Measurements from ENCODE around the gene NUCKS1.

NUCKS1 gene

DNA sequence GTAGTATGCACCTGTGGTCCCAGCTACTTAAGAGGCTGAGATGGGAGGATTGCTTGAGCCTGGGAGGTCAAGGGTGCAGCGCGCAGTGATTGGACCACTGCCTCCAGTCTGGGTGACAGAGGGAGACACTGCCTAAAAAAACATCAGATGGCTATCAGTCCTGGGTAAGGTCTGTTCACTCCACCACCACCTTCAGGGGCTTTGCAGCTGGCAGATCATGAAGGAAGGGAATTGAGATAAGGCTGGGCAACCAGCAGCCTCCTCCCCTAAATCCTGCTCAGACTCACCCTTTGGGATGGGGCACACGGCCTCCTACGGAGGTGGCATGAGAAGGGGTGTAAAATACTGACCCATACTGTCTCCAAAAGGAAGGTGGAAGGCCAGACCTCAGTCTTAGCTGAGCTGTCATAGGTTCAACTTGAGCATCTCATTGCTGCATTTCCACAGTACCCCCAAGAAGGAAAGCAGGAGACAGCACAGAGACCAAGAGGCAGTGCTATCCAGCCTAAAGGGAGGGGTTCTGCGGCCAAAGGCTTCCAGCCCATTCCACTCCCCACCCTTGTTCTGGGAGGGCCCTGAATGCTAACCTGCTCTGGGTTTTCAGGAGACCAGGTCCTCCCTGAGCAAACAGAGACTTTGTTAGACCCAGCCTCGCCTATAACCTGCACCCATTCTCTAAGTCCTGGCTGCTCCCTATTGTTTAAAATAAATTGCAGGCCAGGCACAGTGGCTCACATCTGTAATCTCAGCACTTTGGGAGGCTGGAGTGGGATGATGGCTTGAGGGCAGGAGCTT, 83.4 kb downstream of the NUCKS1 start:
- DNase-seq = no peak

DNA sequence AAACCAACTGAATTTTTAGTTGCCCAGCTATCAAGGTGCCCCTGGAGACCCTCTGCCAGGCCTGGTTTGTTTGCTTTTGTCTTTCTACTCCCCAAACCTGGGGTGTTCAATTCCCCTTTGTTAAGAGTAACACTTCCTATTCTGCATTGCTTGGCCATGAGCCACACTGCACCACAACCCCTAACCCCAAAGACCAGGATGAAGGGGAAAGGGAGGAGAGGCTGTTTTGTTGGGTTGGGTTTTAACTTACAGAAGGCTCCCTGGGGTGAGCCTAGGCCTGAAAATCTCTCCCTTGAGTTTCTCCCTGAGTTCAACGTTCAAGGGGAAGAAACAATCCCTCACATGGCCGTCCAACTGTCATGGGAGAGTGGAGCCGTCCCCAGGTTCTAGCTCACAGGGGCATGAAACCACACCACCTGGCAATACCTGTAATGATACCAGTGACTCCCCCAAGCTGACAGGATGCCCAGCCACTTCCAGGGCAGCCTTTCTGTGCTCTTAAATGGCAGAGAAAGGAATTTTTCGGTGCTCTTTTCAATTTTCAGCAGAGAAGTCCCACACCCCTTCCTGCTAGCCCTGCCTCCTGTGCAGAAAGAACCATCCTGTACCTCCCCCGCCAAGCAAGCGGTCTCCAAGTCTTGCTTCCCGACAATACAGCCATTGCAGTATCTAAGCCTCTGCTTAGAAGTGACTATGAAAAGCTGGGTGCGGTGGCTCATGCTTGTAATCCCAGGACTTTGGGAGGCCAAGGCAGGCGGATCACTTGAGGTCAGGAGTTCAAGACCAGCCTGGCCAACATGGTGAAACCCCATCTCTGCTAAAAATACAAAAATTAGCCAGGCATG, 84.6 kb downstream of the NUCKS1 start:
- no peak for DNase-seq

DNA sequence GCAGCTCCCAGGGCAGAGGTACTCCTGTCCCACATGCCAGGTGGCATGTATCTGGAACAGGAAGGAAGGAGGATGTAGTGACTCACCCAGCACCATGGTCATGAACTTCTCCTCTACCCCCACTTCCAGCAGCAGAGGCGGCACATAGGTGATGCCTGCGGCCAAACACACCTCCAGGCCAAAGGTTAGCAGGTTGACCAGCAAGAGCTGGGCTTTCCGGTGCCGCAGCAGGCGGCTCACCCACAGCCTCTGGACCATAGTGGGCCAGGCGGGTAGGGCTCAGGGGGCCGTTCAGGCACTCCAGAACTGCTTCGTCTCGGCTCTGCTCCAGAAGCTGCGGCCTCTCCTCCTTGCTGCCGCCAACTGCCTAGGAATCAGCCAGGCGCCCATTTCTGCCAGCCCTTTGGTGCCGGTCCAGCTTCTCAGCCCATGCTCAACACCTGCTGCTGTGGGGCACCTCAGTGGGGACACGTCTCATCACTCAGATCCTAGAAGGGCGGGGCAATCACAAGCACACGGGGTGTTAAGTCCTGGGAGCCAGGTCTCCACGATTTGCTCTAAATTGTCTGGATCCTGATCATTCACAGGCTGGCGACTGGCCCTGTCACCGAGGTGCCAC, 85.5 kb downstream of the NUCKS1 start:
- DNase-seq = no peak

DNA sequence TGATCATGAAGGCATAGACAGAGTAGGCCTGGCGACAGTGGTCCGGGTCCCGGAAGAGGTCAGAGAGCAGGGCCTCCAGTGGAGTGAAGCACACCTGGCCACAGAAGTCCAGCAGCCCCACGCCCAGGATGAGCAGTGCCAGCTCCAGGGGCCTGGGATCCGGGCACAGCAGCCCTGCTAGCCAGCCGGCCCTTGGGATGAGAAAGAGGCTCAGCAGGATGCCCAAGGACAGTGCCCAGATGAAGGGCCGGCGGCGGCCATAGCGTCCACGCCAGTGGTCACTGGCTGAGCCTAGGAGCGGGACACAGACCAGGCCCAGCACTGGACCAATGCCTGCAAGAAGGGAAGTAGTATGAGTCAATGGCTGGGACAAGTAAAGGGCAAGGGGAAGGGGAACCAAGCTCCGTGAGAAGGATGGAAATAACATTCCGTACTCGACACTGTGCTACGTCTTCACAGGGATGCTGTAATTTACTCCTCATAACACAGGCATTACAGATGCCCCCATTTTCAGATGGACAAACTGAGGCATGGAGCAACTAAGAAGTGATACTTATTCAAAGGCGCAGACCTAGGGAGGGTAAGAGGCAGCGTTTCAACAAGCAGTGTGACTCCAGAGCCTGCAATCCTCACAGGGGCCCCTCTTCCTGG, 86.6 kb downstream of the NUCKS1 start:
- no peak for DNase-seq

All from 8988T (cell line).